Measurements from ENCODE around the gene LDB3. TPM values are rescaled to one million over a fixed set of nuclear protein-coding genes. Genes with fewer than 3 reads are reported as not detected.

Gene LDB3
- total RNA-seq, 1 donor from 2014 or later: 0.10 TPM

DNA sequence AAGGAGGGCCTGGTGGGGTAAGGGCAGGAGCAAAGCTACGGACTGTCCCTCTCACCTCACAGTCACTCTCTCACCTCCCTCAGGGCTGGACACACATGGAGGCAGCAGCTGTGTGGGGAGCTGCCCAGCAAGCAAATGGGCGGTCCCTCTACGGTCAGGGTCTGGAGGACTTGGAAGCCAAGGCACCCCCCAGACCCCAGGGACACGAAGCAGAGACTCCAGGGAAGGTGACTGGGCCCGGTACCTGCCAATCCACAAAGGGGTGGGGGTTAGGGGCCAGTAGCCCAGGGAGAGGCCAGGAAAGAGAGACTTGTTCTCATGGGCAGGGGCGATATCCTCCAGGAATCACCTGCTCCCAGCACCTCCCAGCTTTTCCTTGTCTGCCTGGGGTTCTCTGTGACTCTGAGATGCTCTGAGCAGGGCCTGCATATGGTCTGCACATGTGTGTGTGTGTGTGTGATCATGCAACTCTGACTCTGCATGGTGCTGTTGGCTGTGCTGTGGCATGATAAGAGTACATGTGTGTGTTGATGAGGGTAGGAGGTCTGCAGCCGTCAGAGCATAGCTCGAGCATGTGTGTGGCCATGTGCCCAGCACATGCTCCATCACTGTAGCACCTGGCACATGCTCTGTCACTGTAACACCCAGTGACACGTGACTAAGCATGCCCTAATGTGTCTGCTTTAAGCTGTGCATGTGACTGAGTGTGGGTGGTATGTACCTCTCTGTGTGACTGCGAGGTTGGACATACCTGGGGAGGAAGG is 4.6 kb upstream of the LDB3 start:
- Mint-ChIP-seq H3K4me3 (no peak overlapping the region), H3K27me3 (ENCODE audit: insufficient read depth) (no peaks in the 10 kb centered on the region), H3K27ac (no peak overlapping the region), H3K4me1 (ENCODE audit: low read depth) (no peaks in the 10 kb centered on the region), H3K36me3 (ENCODE audit: low read depth) (no peaks in the 10 kb centered on the region), H3K9me3 (no peaks in the 10 kb centered on the region)
- intact Hi-C loops (cut with micrococcal nuclease): no loop called here
- no peak for DNase-seq (ENCODE audit: low spot score)

DNA sequence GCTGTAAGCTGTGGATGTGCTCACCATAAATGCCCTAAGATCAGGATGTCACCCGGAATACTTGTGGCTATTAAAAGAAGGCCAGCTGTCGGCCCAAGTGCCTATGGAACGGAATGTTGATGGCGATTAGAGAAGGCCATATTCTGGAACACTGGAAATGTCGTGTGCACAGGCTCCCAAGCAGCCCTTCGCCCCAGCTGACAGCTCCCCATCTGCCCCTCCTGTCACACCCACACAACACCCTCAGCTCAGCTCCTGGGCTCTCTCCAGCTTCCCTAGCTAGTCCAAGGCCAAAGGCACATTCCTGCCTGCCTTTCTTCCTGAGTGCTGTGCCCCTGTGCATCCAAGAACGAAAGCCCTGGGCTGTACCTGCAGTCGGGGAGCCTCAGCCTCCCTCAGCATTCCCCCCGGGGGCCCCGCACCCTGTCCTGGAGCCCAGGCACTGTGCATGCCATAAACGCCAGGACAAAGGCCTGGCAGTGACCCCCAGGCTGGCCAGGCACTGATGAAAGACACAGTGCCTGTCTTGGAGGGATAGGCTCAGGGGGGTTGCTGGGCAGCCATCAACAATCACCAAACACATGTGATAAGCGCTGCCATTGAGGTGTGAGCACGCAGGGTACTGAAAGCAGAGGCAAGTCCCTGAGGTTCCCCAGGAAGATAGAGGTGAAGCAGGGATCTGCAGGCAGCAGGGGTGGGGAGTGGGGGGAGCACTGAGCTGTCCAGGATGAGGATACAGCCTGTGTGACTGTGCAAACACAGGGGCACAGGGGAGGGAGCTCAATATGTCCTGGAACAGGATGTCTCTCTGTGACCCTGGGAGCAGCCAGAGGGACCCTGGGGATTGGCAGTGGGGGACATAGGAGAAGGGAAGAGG is 3.7 kb upstream of the LDB3 start:
- Mint-ChIP-seq H3K4me3 (no peak overlapping the region), H3K27ac (no peak overlapping the region), H3K4me1 (ENCODE audit: low read depth) (no peaks in the 10 kb centered on the region), H3K9me3 (no peaks in the 10 kb centered on the region), H3K27me3 (ENCODE audit: insufficient read depth) (no peaks in the 10 kb centered on the region), H3K36me3 (ENCODE audit: low read depth) (no peaks in the 10 kb centered on the region)
- intact Hi-C loops (cut with micrococcal nuclease): no loop called here
- no peak for DNase-seq (ENCODE audit: low spot score)

DNA sequence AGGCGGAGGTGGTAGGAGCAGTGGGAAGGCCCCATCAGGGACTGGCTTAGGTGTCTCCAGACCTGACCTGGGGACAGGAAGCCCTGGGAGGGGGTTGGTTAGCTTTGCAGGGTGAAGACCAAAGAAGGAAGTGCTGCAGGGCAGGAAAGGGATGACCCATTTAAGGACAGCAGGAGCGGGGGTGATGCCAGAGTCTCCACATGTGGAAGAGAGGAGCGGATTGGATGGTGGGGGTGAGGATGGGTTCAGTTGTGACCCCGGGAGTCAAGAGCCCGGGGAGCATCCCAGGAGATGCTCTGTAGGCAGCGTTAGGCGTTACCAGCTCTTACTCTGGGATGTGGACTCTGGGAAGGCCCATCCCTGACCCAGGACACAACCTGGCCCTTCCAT is 3.1 kb upstream of the LDB3 start:
- no peak overlapping the region for H3K27ac Mint-ChIP-seq
- DNase-seq (ENCODE audit: low spot score): no peak
- no peaks in the 10 kb centered on the region for H3K4me1 Mint-ChIP-seq (ENCODE audit: low read depth)
- H3K4me3 Mint-ChIP-seq: no peak overlapping the region
- H3K36me3 Mint-ChIP-seq (ENCODE audit: low read depth): no peaks in the 10 kb centered on the region
- no peaks in the 10 kb centered on the region for H3K27me3 Mint-ChIP-seq (ENCODE audit: insufficient read depth)
- no peaks in the 10 kb centered on the region for H3K9me3 Mint-ChIP-seq
- intact Hi-C loops (cut with micrococcal nuclease): no loop called here

DNA sequence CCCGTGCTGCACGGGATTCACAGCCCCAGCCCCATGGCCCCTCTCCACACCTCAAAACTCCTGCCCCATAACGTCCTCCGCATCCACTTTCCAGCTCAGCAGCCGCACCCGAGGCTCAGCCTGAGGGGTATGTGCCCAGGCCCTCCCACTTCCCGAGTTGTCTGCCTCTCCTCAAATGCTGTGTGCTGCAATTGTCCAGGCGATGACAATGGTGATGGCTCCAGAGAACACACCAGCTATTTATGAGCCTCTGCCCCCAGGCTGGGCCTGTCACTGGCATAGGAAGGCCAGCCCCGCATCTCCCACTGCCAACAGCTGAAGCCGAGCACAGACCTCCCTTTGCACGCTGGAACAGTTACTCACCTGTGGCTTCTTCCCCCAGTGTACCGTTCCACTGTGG is 2.4 kb upstream of the LDB3 start:
- no peaks in the 10 kb centered on the region for H3K36me3 Mint-ChIP-seq (ENCODE audit: low read depth)
- intact Hi-C loops (cut with micrococcal nuclease): no loop called here

DNA sequence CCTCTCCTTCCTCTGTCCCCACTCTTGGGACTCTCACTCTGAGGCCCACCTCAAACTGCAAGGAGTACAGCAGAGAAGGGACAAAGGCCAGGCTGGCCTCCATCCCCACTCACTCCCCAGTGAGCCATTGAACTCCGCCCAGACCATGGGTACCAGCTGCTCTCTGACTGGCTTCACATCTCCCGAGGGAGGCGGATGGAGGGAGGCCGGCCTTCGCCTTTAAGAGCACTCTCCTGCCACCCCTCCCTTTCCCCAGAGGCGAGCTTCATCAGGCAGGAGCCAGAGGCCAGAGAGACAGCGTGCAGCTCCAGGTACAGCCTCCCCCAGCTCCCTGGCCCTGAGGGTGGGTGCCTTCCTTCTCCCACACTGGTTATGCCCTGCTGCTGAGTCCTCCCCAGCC is 1.8 kb upstream of the LDB3 start:
- no peak overlapping the region for H3K4me3 Mint-ChIP-seq

More for the DNA sequence above, 2.4 kb upstream of the LDB3 start:
- H3K27ac Mint-ChIP-seq: no peak overlapping the region
- H3K4me3 Mint-ChIP-seq: no peak overlapping the region
- DNase-seq (ENCODE audit: low spot score): no peak
- no peaks in the 10 kb centered on the region for H3K4me1 Mint-ChIP-seq (ENCODE audit: low read depth)
- no peaks in the 10 kb centered on the region for H3K9me3 Mint-ChIP-seq
- H3K27me3 Mint-ChIP-seq (ENCODE audit: insufficient read depth): peaks cover 3% of the 10 kb centered on the region

DNA sequence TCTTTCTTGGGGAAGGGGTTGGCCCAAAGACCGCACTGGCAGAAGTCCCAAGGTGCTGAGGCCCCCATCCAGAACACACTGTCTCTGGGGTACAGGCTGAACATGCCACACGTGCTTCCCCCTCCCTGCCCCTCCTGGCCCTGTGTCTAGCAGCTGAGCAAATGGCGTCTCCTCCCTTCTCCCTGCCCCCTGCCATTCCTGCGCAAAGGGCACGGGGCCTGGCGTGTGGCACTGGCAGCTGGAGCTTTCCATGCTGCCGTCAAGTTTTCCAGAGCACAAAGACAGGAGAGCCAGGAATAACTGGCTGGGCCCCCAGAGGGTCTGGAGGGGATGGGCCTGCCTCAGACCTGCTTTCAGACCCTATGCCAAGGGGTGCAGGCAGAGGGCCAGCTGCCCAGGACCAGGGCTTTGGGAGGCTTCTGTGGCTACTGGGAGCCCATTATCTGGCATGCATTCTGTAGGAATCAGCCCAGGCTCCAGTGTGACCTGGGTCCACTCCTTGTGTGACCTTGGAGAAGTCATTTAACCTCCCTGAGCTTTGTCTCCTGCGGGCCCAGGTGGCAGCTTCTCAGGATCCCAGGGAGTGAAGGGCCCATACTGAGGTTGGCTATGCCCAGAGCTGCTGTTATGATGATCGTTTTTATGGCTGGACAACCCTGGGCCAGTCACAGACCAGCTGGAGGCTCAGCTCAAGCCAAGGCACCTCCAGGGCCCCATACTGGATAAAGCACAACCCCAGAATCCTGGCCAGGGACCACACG is 710 bp upstream of the LDB3 start:
- Mint-ChIP-seq H3K27me3 (ENCODE audit: insufficient read depth) (peaks cover 3% of the 10 kb centered on the region), H3K9me3 (no peaks in the 10 kb centered on the region), H3K4me1 (ENCODE audit: low read depth) (no peaks in the 10 kb centered on the region), H3K36me3 (ENCODE audit: low read depth) (no peaks in the 10 kb centered on the region), H3K27ac (no peak overlapping the region), H3K4me3 (no peak overlapping the region)
- intact Hi-C loops (cut with micrococcal nuclease): no loop called here
- no peak for DNase-seq (ENCODE audit: low spot score)

More for the DNA sequence above, 1.8 kb upstream of the LDB3 start:
- H3K36me3 Mint-ChIP-seq (ENCODE audit: low read depth): no peaks in the 10 kb centered on the region
- no peaks in the 10 kb centered on the region for H3K4me1 Mint-ChIP-seq (ENCODE audit: low read depth)
- peaks cover 3% of the 10 kb centered on the region for H3K27me3 Mint-ChIP-seq (ENCODE audit: insufficient read depth)
- H3K9me3 Mint-ChIP-seq: no peaks in the 10 kb centered on the region
- intact Hi-C loops (cut with micrococcal nuclease): no loop called here
- no peak overlapping the region for H3K27ac Mint-ChIP-seq
- no peak for DNase-seq (ENCODE audit: low spot score)

DNA sequence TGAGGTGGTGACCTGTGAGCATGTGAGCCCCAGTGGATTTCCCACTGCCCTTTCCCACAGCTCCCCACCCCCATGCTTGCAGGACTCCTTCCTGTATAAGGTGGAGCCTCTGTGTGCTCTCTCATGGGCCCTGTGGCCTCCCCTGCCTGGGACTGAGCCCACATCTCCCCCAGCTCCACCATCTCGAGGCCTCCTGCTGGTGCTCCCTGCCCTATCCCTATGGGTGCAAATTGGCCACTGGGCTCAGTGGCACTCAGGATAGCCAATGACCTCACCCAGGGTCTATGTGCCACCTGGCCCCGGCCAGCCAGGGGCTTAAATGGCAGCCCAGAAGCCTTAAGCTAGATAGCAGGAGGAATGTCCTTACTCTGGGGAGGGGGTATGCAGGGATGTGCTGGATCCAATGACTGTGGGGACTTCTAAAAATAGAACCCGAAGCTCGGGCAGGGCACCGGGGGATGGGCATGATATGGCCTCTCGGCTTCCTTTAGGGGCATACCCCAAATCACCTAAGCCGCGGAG is 2.0 kb downstream of the LDB3 start:
- intact Hi-C loops (cut with micrococcal nuclease): no loop called here
- no peak for DNase-seq (ENCODE audit: low spot score)
- no peak overlapping the region for H3K4me3 Mint-ChIP-seq
- H3K36me3 Mint-ChIP-seq (ENCODE audit: low read depth): no peaks in the 10 kb centered on the region
- H3K9me3 Mint-ChIP-seq: no peaks in the 10 kb centered on the region
- H3K4me1 Mint-ChIP-seq (ENCODE audit: low read depth): no peaks in the 10 kb centered on the region
- peaks cover 4% of the 10 kb centered on the region for H3K27me3 Mint-ChIP-seq (ENCODE audit: insufficient read depth)
- H3K27ac Mint-ChIP-seq: no peak overlapping the region

DNA sequence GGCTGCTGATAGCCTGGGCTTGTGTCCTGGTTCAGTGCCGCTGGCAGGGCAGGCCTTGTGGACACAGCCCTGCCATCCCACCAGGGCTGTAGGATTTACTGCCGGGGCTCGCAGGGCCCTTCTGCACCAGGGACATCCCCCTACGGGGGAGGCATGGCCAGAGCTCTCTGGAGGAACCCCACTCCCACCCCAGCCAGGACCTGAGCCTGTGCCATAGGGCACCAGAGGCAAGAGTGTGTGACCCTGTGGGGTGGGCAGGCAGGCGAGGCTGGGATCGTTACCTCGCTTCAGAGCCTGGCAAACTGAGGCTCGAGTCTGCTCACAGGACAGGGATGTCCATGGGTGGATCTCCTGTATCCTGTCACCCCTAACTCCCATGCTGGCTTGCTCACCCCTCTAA is 2.6 kb downstream of the LDB3 start:
- intact Hi-C loops (cut with micrococcal nuclease): no loop called here
- H3K27ac Mint-ChIP-seq: no peak overlapping the region
- peaks cover 4% of the 10 kb centered on the region for H3K27me3 Mint-ChIP-seq (ENCODE audit: insufficient read depth)
- H3K4me3 Mint-ChIP-seq: no peak overlapping the region
- H3K36me3 Mint-ChIP-seq (ENCODE audit: low read depth): no peaks in the 10 kb centered on the region
- H3K4me1 Mint-ChIP-seq (ENCODE audit: low read depth): no peaks in the 10 kb centered on the region
- no peak for DNase-seq (ENCODE audit: low spot score)
- H3K9me3 Mint-ChIP-seq: no peaks in the 10 kb centered on the region

DNA sequence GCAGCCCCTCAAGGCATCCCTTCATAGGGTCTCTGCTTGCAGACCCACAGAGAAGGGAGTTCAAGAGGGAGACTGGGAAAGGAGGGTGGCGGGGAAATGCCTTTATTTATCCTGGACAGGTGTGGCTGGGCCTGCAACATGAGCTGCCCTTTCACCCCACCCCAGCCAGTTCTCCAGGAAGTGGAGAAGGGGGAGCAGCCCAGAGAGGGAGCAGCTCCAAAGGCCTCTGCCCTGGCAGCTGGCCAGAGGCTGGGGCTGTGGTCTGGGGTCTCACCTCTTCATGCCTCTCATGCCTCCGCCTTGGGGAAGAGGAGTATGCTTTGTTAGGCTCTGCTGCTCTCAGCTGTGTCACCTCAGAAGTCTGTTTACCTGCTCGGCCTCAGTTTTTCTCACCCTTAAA is 3.1 kb downstream of the LDB3 start:
- intact Hi-C loops (cut with micrococcal nuclease): no loop called here
- H3K36me3 Mint-ChIP-seq (ENCODE audit: low read depth): no peaks in the 10 kb centered on the region

DNA sequence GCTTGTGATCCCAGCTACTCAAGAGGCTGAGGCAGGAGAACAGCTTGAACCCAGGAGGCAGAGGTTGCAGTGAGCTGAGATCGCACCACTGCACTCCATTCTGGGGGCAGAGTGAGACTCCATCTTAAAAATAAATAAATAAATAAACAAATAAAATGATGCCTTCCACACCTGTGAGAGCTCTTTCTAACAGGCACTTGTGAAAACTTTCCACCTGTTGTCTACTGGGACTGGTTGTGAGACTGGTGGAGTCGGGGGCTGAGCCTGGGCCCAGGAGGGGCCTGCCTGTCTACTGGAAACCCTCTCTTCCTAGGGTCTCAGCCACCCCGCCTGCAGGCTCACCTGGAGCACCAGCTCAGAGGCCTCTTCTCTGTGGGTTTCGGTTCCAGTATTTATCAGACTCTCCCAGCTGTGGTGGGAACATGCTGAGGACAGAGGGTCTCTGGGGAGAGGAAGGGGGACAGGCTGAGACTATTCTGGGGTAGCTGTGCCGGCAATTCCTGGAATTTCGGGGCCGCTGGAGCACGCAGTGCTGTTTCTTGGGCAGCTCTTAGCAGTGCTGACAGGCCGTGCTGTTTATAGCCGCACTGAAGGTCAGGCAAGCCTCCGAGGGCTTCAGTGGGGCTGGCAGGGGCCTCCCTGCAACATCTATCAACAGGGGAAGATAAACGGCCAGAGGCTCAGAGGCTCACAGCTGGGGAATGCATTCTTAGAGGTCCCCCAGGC is 3.8 kb downstream of the LDB3 start:
- H3K36me3 Mint-ChIP-seq (ENCODE audit: low read depth): no peaks in the 10 kb centered on the region
- no peaks in the 10 kb centered on the region for H3K9me3 Mint-ChIP-seq
- intact Hi-C loops (cut with micrococcal nuclease): no loop called here
- no peak for DNase-seq (ENCODE audit: low spot score)
- H3K27ac Mint-ChIP-seq: no peak overlapping the region
- H3K4me1 Mint-ChIP-seq (ENCODE audit: low read depth): no peaks in the 10 kb centered on the region
- H3K27me3 Mint-ChIP-seq (ENCODE audit: insufficient read depth): peaks cover 4% of the 10 kb centered on the region
- no peak overlapping the region for H3K4me3 Mint-ChIP-seq

More for the DNA sequence above, 3.1 kb downstream of the LDB3 start:
- DNase-seq (ENCODE audit: low spot score): no peak
- Mint-ChIP-seq H3K4me1 (ENCODE audit: low read depth) (no peaks in the 10 kb centered on the region), H3K9me3 (no peaks in the 10 kb centered on the region), H3K27ac (no peak overlapping the region), H3K4me3 (no peak overlapping the region), H3K27me3 (ENCODE audit: insufficient read depth) (peaks cover 4% of the 10 kb centered on the region)

DNA sequence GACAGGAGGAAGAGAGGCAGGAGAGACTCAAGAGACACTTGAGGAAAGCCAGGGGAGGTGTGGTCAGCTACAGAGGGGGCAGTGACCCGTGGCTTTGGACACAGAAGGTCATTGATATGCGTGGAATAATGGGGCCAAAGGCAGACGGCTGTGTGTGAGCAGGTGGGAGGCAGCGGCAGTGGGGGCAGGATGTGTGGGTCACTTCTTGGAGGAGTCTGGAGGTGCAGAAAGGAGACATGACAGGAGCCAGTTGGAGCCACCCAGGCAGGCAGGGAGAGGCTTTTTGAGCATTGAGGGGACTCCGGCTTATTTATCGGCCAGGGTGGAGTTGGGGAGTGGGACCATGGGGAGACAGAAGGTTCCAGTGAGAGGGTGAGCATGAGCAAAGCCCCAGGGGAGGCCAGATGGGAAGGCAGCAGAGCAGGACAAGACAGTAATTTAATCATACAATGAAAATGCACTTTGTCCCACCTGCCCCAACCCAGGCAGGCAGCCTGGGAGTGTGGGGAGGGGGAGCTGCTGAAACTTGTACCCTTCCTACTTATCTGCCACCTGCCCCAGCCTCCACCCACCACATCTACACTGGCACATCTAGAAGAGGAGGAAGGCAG is 5.0 kb downstream of the LDB3 start:
- Mint-ChIP-seq H3K27me3 (ENCODE audit: insufficient read depth) (peaks cover 6% of the 10 kb centered on the region), H3K4me3 (no peak overlapping the region), H3K9me3 (no peaks in the 10 kb centered on the region), H3K36me3 (ENCODE audit: low read depth) (no peaks in the 10 kb centered on the region), H3K4me1 (ENCODE audit: low read depth) (no peaks in the 10 kb centered on the region), H3K27ac (no peak overlapping the region)
- DNase-seq (ENCODE audit: low spot score): no peak
- intact Hi-C loops (cut with micrococcal nuclease): no loop called here
